GM19351 (cell line): ENCODE measurements around the gene MTTP.
"Not testable (repeated sequence)": the region's sequence is repeated elsewhere in the genome, so short reads cannot be mapped to it uniquely, and the experiment has no call there.

Experiments used
- ATAC-seq: cut with Tn5 transposase; IDR thresholded peaks from one replicate; pipeline ENCODE4 v1.9.1; 2021; ENCODE audit warnings: mild to moderate bottlenecking, moderate library complexity; ENCODE audit not compliant: unreplicated experiment

MTTP gene

GRCh38 chr4:99574530-99575324, at the start of gene MTTP:
Gene MTTP (plus strand): TSS chr4:99574824. CDS start chr4:99574910, 86 bp downstream.
- peak; percentile 85 for ATAC-seq

DNA sequence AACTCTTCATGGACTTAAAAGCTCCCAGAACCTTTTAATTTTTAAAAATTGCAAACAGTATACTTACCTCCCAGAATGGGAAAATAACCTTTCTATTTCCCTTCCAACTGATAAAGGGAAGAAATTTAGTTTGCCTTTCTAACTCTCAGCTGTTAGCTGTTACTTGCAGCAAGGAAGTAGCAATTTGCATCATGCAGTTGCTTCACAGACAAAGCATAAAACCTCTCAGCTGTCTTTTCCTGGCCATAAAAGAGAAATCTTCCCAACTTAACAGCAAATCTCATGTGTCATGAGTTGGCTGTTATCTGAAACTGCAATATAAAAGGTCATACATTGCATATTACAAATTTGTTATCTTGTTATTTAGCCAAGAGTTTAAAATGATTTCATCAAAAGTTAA, 45.4 kb upstream of the MTTP start:
- ATAC-seq: no peak

- ATAC-seq: no peak
Observed at GRCh38 chr4:99529956-99530355, 44.7 kb upstream of the MTTP start.

GRCh38 chr4:99534699-99535098, 39.9 kb upstream of the MTTP start:
- not testable (repeated sequence) for ATAC-seq

- no peak for ATAC-seq
Observed at GRCh38 chr4:99536271-99536670, 38.4 kb upstream of the MTTP start.

DNA sequence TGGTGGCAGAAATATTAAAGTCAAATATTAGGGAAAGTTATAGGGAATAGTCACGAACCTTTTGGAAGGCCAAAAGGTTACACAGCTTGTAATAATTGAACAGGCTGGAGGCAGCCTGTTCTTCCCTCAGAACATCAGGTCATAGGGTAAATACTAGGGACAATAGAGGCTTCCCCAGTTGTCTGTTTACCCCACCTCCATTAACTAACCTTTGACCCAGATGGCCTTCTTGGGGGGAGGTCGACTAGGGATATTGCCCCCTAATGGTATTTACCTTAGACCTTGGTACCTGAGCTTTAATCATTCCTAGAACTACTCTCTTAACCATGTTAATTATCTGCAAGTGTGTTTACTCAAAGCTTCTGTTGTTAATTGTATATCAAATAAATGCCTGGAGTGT, 37.8 kb upstream of the MTTP start:
- no peak for ATAC-seq

- no peak for ATAC-seq
Observed at GRCh38 chr4:99537674-99538073, 37.0 kb upstream of the MTTP start.

DNA sequence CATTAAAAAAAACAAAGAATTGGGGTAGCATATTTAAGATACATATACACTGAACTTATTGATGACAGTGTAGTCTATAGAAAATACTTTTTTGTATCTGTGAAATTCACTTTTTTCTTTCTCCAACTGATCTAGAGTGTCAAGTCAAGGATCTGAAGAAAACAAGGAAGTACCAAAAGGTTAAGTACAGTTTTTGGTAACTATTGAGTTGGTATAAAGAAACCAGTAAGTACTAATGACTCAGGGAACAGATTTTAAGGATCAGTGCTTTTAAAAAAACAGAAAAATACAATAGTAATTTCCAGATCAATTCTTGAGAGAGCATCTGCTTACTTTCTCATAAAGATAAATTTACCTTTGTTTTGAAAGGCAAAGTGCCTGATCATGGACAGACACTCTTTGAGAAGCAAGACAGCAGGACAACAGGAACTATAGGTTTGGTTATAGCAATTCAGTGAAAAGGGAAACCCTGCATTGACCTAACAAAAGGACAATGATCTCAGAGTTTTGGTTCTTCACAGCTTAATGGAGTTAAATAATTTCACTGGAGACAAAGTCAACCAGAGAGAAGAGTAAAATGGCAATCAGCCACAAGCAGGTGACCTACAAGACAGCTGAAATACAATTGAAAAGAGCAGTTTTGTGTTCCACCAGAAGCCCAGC, 34.2 kb upstream of the MTTP start:
- no peak for ATAC-seq

DNA sequence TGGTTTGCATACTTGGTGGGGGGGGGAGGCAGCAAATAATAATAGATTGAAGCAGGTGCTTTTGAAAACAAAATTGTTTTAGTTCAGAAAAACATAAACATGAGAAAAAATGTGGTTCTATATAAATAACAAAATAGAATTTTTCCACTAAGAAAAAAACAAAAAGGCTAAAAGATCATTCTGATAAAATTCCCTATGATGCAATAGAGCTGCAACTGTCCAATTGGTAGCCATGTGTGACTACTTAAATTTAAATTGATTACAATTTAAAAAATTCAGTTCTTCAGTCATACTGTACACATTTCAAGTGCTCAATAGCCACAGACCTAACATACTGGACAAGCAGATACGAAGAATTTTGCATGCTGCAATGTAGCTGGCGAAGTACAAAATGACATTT, 21.8 kb upstream of the MTTP start:
- ATAC-seq: no peak

- peak; percentile 91 for ATAC-seq
Observed at GRCh38 chr4:99563310-99564186, 11.1 kb upstream of the MTTP start, which contains the start of gene TRMT10A. Gene TRMT10A (minus strand): TSS chr4:99564039. CDS start chr4:99559338, 4,701 bp downstream.

GRCh38 chr4:99564921-99565320, 9.7 kb upstream of the MTTP start:
- ATAC-seq: no peak

DNA sequence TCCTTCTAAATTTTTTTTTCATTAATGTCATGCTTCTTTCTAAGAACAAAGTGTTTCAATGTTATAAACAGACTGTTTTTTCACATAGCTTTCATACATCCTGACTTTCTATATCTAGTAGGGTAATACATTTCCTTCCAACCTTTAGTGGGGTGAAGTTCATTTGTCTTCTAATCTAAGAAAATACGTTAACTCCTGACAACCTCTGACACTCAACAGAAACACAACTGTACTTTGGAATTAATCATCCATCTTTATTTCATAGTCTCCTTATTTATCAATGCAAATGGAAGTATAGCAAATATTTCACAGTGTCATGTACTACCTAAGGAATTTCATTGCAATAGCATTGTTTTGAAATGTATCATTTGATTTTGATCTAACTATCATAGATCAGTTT, 2.7 kb upstream of the MTTP start:
- no peak for ATAC-seq

DNA sequence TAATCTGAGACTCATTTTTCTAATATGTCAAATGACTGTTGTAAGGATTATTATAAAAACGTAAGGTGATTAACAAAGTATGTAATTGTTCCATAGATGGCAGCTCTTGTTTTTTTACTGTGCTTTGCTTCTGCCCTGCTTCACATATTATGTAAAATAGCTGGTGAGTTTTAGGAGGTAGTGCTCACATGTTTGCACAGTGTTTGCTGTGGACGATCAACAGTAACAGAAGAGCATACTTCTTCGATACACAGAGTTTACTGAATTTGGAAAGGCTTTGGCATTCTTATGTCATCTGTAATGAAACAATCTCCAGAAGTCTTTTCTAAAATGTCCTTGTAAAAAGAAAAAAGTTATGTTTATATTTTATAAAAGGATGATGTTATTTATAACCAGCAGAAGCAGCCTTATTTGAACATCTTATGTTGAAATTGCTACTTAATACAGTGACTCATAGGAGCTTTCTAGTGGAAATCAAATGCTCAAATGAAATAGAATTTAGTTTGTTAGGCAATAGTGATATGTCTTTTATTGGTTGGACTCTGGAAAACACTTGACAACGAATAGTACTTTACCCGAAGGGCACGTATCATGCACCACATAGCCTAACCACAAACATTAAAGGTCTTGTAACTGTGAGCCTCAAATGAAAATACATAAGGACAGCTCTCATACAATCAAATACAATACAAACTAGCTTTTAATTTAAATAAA, 1.9 kb upstream of the MTTP start:
- no peak for ATAC-seq

DNA sequence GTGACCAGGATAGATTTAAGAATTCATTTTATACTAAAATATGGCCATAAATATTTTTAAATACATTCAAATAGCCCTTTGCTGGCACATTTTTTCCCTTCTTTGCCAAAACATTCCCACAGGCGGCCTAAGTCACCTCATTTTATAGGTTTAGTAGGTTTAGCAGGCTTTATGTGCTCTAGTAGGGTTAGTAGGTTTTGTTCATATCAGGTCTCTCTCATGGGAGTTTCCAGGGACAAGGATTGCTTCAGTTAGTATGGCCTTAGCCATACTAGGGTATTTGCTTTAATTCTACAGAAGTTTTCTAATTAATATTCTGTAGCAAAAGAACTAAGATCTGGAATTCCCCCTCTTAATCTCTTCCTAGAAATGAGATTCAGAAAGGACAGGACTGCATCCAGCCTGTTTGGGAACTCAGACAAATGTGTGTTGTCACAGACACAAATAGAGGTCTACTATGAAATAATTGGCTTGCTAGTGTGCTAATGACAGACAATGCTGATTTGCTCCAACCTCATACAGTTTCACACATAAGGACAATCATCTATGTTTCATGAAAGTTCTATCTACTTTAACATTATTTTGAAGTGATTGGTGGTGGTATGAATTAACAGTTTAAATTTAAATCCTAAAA, 772 bp upstream of the MTTP start:
- no peak for ATAC-seq

DNA sequence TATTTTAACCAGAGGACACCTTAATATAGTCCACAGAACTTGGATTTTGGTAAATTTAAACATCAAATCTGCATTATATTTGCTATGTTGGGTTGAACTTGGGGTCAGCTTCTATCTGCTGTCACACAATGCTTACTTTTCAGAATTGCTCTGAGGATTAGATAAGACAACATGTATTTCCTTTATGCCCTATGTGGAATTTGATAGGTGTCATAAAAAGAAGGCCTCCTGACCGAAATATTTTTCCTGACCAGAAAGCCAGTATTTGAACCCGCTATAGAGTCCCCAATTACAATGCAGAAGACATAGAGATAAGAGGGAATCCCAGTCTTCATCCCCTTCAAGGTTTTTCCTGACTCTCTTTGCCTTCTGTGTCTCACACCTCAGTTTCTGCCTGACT, 4.1 kb downstream of the MTTP start:
- ATAC-seq: no peak

- no peak for ATAC-seq
Observed at GRCh38 chr4:99585516-99585915, 10.9 kb downstream of the MTTP start.

DNA sequence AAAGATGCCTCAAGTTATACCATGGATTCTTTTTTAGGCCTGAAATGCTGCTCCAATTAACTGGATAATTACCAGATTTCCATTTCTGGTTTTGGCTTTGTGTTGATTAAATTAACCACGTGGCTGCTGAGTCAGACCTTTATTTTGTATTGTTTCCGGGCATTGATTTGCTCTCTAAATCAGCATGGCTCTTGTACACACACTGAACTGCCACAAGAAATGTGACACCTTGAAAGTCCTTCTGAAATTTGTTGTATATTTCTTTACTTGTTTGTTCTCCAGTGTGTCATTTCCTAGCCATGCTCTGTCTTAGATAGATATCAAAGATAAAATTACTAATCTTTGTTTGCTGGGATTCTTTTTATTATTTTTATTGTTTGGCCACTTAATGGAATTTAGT, 11.7 kb downstream of the MTTP start:
- no peak for ATAC-seq

- ATAC-seq: no peak
Observed at GRCh38 chr4:99586797-99587196, 12.2 kb downstream of the MTTP start.

DNA sequence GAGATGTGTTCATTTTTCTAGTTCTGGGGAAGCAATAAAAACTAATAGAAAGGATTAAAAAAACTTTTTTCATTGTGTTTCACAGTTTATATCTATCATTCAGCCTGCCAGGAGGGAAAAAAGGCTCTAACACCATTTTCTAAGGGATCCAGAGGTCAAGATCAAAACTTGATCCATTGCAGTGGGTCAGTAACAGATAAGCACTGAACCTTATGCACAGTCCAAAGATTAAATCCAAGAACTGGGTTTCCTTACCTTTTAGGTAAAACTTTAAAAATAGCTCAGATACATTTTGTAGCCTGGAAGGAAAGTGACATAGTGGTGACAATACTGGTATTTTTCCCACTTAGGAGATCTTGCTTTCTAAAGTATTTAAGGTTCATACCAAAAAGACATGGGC, 12.7 kb downstream of the MTTP start:
- ATAC-seq: no peak

- ATAC-seq: no peak
Observed at GRCh38 chr4:99587803-99588202, 13.2 kb downstream of the MTTP start.
